Coronary artery (tissue), 2 donors: ENCODE measurements around the gene DISC1.

Experiments used
- DNase-seq: peaks from one replicate; pipeline ENCODE4 v3.0.0-alpha.2; 2017; ENCODE audit warnings: low spot score
- H3K27ac ChIP-seq, 2 donors: fragments of 200-600 bp; sonication (generic); one replicate each; pipeline ENCODE4 v1.5.1; 2016 to 2019
- H3K4me3 ChIP-seq: fragments of 200-600 bp; sonication (generic); 2 replicates; pipeline ENCODE4 v1.5.1; 2016; ENCODE audit warnings: mild to moderate bottlenecking, moderate library complexity
- TF ChIP-seq, protein P1 (sequence below): fragments of 200-600 bp; sonication (generic); IDR thresholded peaks from one replicate; pipeline ENCODE4 v1.5.1; 2019; ENCODE audit warnings: antibody characterized with exemption

Gene DISC1

DNA sequence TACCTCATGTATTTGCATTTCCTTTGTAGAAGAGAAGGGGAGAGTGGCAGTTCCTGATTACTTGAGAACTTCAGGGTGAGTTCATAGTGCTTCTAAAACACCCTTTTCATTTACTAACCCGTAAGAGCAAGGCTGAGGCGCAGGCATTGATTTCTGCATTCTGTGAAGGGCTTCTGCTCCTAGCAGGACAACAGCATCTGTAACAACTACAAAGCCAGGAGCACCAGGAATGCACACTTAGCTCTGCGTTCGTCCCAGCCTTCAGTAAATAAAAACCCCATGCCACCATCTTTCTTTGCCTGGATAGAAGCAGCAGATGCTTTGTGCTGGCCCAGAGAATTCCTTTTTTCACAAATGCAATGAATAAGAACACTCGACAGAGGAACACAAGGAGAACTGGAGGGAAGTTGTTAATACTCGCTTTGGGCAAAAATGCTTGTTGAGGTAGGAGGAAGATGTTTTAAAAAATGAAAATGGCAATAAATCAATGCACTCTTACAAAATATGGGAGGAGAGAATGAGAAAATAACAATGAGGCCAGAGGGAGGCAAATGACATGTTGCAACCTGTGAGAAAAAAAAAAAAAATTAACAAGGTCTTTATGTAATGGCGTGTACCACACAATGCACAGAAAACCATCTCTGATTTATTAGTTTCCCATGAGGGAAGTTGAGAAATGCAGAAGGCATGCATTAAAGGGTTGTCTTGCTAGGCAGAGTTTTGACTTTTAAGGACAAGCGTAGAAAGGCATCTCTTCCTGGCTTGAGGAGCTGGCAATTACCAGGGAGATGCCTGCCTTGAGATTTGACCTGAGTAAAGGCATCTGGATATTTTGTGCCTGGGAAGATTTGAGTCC, 418.8 kb downstream of the DISC1 start:
- no peak for DNase-seq
- TF ChIP-seq, protein P1, sequence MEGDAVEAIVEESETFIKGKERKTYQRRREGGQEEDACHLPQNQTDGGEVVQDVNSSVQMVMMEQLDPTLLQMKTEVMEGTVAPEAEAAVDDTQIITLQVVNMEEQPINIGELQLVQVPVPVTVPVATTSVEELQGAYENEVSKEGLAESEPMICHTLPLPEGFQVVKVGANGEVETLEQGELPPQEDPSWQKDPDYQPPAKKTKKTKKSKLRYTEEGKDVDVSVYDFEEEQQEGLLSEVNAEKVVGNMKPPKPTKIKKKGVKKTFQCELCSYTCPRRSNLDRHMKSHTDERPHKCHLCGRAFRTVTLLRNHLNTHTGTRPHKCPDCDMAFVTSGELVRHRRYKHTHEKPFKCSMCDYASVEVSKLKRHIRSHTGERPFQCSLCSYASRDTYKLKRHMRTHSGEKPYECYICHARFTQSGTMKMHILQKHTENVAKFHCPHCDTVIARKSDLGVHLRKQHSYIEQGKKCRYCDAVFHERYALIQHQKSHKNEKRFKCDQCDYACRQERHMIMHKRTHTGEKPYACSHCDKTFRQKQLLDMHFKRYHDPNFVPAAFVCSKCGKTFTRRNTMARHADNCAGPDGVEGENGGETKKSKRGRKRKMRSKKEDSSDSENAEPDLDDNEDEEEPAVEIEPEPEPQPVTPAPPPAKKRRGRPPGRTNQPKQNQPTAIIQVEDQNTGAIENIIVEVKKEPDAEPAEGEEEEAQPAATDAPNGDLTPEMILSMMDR, result no peak
- Histone ChIP-seq H3K4me3 (no peak overlapping the region), H3K27ac (no peak overlapping the region)

DNA sequence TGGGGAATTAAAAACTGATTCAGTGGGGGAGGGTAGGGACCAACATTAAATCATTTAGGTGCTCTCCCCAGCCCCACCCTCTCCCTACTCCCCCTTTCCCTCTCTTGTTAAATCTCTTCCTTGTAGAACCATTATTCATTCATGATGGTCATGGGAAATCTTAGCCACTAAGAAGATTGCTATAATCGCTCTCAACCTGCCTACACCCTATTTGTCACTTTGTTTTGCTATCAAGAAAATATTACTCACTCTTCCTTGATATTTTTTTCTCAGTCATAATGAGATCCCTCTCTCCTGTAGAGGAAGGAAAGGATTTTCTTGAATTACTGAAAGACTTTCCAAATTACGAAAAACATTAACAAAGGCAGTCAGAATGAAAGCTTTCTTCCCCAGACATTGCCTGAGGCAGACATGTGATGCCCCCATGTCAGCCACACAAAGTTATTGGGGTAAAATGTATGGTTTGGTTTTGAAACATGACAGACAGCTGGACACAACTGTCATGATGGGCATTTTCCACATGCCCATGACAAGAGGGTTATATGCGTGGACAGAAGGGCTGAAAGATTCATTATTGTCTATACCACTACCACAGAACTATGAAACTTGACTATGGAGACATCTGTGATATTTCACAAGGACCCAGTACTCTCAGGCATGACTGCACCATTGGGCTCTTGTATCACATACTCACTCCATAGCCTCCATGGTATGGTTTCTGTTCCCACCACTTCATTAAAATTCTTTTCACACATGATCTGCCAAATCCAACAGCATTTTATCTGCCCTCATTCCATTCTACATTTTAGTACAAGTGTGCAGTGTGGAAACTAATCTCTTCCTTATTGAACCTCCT, 420.1 kb downstream of the DISC1 start:
- H3K27ac ChIP-seq, result no peak overlapping the region
- TF ChIP-seq, protein P1, result no peak
- H3K4me3 ChIP-seq, result no peak overlapping the region
- DNase-seq, result no peak

DNA sequence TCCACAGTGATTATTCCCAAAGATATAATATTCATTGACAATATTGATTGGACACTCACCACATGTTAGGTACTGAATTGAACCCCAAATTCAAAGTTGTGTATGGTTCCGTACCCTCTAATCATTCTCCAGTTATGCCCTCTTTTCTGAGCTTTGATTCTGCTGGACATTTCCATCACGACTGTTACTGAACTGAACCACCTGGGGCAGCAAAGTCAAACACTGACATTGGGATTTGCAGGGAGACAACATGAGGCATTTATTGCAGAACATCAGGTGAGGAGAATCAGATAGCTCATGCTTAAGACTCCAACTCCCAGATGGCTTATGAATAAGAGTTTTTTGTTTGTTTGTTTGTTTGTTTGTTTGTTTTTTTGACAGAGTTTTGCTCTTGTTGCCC, 420.9 kb downstream of the DISC1 start:
- Histone ChIP-seq H3K4me3 (no peak overlapping the region), H3K27ac (no peak overlapping the region)
- no peak for DNase-seq
- TF ChIP-seq, protein P1, result no peak

DNA sequence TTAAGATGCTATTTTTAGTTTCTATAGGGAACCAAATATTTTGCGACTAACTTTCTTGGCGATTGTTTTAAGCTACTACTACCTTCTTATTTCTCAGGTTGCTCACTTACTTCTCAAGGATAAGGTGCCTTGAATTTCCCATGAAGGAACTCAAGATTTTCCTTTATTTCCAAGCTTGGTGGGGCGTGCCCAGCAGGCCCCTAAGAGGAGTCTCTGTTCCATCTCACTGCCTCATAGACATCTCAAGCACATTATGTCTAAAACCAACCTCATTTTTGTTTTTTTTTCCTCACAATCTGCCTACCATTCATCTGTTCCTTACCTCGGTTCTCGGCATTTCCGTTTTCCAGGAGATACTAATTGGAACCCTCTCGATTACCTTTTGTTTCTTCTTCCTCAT, 421.9 kb downstream of the DISC1 start:
- Histone ChIP-seq H3K27ac (no peak overlapping the region), H3K4me3 (no peak overlapping the region)
- TF ChIP-seq, protein P1, result no peak
- DNase-seq, result no peak

DNA sequence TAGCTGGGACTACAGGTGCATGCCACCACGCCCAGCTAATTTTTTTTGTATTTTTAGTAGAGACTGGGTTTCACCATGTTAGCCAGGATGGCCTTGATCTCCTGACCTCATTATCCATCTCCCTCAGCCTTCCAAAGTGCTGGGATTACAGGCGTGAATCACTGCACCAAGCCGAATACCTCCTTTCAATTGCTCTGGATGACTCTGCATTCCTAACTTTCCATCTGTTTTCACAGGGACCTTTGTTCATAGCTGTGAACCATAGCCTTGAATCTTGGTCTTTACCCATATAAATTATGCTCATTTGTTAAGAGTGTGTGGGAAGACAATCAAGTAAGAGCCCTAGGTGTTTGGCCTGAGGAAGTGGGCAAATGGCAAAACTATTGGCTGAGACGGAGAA, 422.7 kb downstream of the DISC1 start:
- TF ChIP-seq, protein P1, result no peak
- Histone ChIP-seq H3K4me3 (no peak overlapping the region), H3K27ac (no peak overlapping the region)
- no peak for DNase-seq

DNA sequence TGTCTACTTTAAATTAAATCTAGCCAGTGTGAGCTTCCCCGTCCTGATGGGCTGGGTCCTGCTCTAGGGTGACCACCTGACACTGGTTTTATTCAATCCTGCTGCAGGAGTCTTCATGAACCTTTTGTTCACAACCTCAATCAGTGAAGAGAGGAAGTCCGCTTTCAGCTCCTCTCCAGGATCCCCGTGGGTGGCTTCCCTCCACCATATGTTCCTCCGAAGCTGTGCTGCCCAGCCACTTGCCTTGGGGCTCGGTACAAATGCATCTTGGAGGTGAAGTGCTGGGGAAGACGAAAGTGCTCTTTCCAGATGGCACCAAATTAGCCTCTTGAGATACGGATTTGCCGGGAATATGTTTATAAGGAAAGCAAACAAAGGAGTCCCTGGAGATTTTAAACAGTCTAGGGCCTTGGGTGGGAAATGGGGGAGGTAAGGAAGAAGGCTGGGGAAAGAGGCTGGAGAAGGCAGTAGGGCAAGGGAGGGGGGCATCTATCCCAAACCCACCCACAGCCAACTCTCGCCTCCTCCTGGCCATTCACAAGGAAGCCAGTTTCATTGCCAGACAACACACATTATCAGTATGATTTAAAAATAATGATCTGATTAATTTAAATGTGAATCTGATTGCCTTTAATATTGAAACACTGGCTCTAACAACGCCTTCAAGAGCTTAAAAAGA, 430.8 kb downstream of the DISC1 start:
- TF ChIP-seq, protein P1, result no peak
- DNase-seq, result no peak
- H3K4me3 ChIP-seq, result no peak overlapping the region
- no peak overlapping the region for H3K27ac ChIP-seq
